Glutamatergic neuron (in vitro differentiated cells): ENCODE measurements around the gene EXOG. TPM values are rescaled to one million over a fixed set of nuclear protein-coding genes. Genes with fewer than 3 reads are reported as not detected.

Experiments
- total RNA-seq: library from RNA; stranded (reverse); fragmentation: NEBNext Ultra II Directional; extraction: Animal tissue kit (Norgen Biotek cat#: 25700); gene quantifications from one replicate; pipeline ENCODE4 v1.2.1, GENCODE V29; 2021; ENCODE audit not compliant: unreplicated experiment

Gene EXOG
- total RNA-seq, 1 donor from 2014 or later, result 20.9 TPM

Other genes starting within 250 kb of the EXOG start
- gene SLC22A13, start 230.5 kb upstream of the EXOG start, total RNA-seq, result 1.5 TPM
- 0.93 TPM for gene SLC22A14, start 214.0 kb upstream of the EXOG start, total RNA-seq
- gene XYLB, start 149.6 kb upstream of the EXOG start, total RNA-seq, result 2.6 TPM
- 122 TPM for gene ACVR2B, start 42.5 kb upstream of the EXOG start, total RNA-seq
- gene SCN5A, start 153.3 kb downstream of the EXOG start, total RNA-seq, result 4.8 TPM